Stomach (tissue), 4 donors: ENCODE results near the gene TSPAN17.

ENCODE experiments used
- EP300 ChIP-seq: sonication (generic); formaldehyde crosslinking; IDR thresholded peaks from one replicate; pipeline ENCODE4 v1.6.1; 2017; ENCODE audit warnings: antibody characterized with exemption
- POLR2A ChIP-seq, 4 donors: fragments of 450-650 bp; IDR thresholded peaks; one replicate each; pipeline ENCODE4 v1.6.1; 2016; ENCODE audit warnings: antibody characterized with exemption in 4 of 4, control low read depth in 2 of 4, mild to moderate bottlenecking in 1 of 4, moderate library complexity in 1 of 4
- TF ChIP-seq, protein P1 (sequence below), 7 experiments: fragments of 450-650 bp in 4 of 7; fragments of 200-600 bp in 3 of 7; sonication (generic) in 3 of 7; IDR thresholded peaks; one replicate each; pipeline ENCODE4 v1.5.1; 2016 to 2019; ENCODE audit warnings: antibody characterized with exemption in 7 of 7, control low read depth in 2 of 7, mild to moderate bottlenecking in 1 of 7

- TF ChIP-seq, protein P1, sequence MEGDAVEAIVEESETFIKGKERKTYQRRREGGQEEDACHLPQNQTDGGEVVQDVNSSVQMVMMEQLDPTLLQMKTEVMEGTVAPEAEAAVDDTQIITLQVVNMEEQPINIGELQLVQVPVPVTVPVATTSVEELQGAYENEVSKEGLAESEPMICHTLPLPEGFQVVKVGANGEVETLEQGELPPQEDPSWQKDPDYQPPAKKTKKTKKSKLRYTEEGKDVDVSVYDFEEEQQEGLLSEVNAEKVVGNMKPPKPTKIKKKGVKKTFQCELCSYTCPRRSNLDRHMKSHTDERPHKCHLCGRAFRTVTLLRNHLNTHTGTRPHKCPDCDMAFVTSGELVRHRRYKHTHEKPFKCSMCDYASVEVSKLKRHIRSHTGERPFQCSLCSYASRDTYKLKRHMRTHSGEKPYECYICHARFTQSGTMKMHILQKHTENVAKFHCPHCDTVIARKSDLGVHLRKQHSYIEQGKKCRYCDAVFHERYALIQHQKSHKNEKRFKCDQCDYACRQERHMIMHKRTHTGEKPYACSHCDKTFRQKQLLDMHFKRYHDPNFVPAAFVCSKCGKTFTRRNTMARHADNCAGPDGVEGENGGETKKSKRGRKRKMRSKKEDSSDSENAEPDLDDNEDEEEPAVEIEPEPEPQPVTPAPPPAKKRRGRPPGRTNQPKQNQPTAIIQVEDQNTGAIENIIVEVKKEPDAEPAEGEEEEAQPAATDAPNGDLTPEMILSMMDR (IDR thresholded peaks at IDR 0.05) = no peak
- TF ChIP-seq EP300 (no peak), POLR2A (IDR thresholded peaks at IDR 0.05) (no peak)
Observed at GRCh38 chr5:176692839-176693476, 45.7 kb downstream of the TSPAN17 start.
